ENCODE measurements around the gene ATP5F1D.

ATP5F1D gene

DNA sequence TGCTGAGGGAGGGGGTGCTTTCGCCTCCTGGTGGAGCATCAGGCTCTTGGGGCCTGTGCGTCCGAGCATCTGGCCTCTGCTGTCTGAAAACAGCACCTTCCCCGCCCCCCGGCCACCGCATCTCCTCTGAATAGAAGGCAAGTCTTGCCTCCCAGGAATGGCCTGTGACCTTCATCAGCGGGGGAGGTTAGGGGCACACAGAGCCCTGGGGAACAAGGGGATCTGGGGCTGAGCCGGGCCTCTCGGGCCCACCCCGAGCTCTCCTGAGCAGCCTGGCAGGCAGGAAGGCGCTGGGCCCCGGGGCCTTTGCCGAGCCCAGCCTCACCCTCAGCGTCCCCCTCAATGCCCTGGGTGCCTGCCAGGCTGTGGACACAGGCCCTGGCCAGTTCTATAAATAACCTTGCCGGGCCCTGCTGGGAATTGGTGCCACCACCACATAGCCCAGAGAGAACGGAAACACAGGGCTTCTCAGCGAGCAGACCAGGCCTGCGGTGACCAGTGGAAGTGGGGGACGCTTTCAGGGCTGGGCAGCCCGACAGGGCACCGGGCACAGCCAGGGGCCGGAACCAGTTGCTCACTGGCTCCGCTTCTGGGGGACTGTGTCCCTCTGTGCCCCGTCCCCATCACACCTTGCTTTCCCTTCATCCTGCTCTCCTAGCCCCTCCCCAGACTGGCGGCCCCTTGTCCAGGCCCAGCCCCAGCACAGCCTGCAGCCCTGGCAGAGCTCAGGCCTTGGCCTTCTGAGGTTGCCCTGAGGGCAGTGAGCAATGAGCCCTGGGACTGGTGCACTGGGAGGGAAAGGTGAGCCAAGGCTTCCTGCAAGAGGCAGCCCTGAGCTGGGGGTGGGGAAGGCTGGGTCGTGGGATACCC lies 26.5 kb upstream of the ATP5F1D start:
- ATAC-seq (replicated peaks) (no peak), DNase-seq (no peak)
- H3K4me1 Mint-ChIP-seq (ENCODE audit: low read depth in 2 of 2), result peaks cover 19 to 27% of the 10 kb centered on the region in 2 donors
- H3K27me3 Mint-ChIP-seq, result no peaks in the 10 kb centered on the region
- peaks cover 31% of the 10 kb centered on the region for H3K36me3 Mint-ChIP-seq (ENCODE audit: insufficient read depth)
- peak overlapping the region in 1 of 2 donors; percentile 51 for H3K27ac Mint-ChIP-seq
- no peaks in the 10 kb centered on the region for H3K9me3 Mint-ChIP-seq
- H3K4me3 Mint-ChIP-seq, result no peak overlapping the region

DNA sequence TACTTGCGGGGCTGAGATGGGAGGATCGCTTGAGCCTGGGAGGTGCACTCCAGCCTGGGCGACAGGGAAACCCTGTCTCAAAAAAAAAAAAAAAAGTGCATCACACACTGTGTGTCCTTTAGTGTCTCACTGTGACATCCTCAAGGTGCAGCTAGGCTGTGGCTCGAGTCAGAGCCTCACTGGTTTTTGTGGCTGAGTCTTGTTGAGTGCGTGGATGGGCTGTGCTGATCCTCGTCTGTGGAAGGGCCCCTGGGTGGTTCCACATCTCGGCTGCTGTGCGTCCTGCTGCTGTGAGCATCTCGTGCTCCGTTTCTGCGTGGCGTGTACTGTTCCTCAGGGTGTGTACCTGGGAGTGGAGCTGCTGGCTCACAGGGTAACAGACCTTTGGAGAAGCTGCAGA lies 24.8 kb upstream of the ATP5F1D start:
- H3K36me3 Mint-ChIP-seq (ENCODE audit: insufficient read depth), result peaks cover 34% of the 10 kb centered on the region
- no peaks in the 10 kb centered on the region for H3K9me3 Mint-ChIP-seq
- no peak overlapping the region for H3K27ac Mint-ChIP-seq
- no peak for DNase-seq
- H3K4me3 Mint-ChIP-seq, result no peak overlapping the region
- H3K27me3 Mint-ChIP-seq, result no peaks in the 10 kb centered on the region
- H3K4me1 Mint-ChIP-seq (ENCODE audit: low read depth in 2 of 2), result peaks cover 16 to 17% of the 10 kb centered on the region in 2 donors
- ATAC-seq (replicated peaks), result no peak

DNA sequence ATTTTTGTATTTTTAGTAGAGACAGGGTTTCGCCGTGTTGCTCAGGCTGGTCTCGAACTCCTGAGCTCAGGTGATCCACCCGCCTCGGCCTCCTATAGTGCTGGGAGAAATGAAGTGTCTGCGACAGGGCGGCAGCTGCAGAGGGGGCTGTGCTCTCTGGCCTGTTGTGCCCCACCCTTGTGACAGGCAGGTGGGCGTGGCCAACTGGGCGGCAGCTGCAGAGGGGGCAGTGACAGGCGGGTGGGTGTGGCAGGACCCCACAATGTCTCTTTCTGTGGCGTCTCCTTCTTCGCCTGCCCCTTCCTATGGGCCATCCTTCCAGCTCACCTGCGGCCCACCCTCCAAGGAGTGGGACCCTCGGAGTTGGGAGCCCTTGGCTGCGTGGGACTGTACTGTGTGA lies 24.2 kb upstream of the ATP5F1D start:
- H3K36me3 Mint-ChIP-seq (ENCODE audit: insufficient read depth), result peaks cover 32% of the 10 kb centered on the region
- H3K4me1 Mint-ChIP-seq (ENCODE audit: low read depth in 2 of 2), result peaks cover 15 to 17% of the 10 kb centered on the region in 2 donors
- no peak for ATAC-seq (replicated peaks)
- no peak overlapping the region for H3K4me3 Mint-ChIP-seq
- DNase-seq, result no peak
- H3K27me3 Mint-ChIP-seq, result no peaks in the 10 kb centered on the region
- peak overlapping the region in 1 of 2 donors; percentile 41 for H3K27ac Mint-ChIP-seq
- no peaks in the 10 kb centered on the region for H3K9me3 Mint-ChIP-seq

- H3K27ac Mint-ChIP-seq, result no peak overlapping the region
- H3K36me3 Mint-ChIP-seq (ENCODE audit: insufficient read depth), result peaks cover 24% of the 10 kb centered on the region
- DNase-seq (no peak), ATAC-seq (replicated peaks) (no peak)
- no peaks in the 10 kb centered on the region for H3K27me3 Mint-ChIP-seq
- H3K4me3 Mint-ChIP-seq, result no peak overlapping the region
- H3K4me1 Mint-ChIP-seq (ENCODE audit: low read depth in 2 of 2), result peaks cover 5 to 7% of the 10 kb centered on the region in 2 donors
- no peaks in the 10 kb centered on the region for H3K9me3 Mint-ChIP-seq
Measured at GRCh38 chr19:1218751-1219567, 22.6 kb upstream of the ATP5F1D start.

GRCh38 chr19:1219786-1220476 lies 21.6 kb upstream of the ATP5F1D start:
- ATAC-seq (replicated peaks) (no peak), DNase-seq (no peak)
- Mint-ChIP-seq H3K4me3 (no peak overlapping the region), H3K9me3 (no peaks in the 10 kb centered on the region), H3K36me3 (ENCODE audit: insufficient read depth) (peaks cover 21% of the 10 kb centered on the region), H3K27me3 (no peaks in the 10 kb centered on the region), H3K4me1 (ENCODE audit: low read depth in 2 of 2) (peaks cover 3 to 4% of the 10 kb centered on the region in 2 donors), H3K27ac (no peak overlapping the region)

DNA sequence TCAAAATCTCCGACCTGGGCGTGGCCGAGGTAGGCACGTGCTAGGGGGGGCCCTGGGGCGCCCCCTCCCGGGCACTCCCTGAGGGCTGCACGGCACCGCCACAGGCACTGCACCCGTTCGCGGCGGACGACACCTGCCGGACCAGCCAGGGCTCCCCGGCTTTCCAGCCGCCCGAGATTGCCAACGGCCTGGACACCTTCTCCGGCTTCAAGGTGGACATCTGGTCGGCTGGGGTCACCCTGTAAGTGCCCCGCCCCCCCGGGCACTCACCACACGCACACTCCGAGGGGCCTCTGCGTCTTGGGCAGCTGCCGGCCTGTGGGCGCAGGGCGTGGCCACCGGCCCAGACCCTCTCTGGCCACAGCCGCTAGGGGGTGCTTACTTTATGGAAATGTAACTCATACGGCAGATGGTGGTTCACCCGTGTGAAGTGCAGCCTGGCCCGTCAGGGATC lies 21.0 kb upstream of the ATP5F1D start:
- Mint-ChIP-seq H3K36me3 (ENCODE audit: insufficient read depth) (peaks cover 22% of the 10 kb centered on the region), H3K9me3 (no peaks in the 10 kb centered on the region), H3K27ac (peak overlapping the region in 1 of 2 donors; percentile 41), H3K4me3 (no peak overlapping the region), H3K4me1 (ENCODE audit: low read depth in 2 of 2) (peaks cover 3 to 4% of the 10 kb centered on the region in 2 donors), H3K27me3 (no peaks in the 10 kb centered on the region)
- DNase-seq (no peak), ATAC-seq (replicated peaks) (no peak)

- no peak for DNase-seq
- ATAC-seq (replicated peaks), result no peak
- H3K4me1 Mint-ChIP-seq (ENCODE audit: low read depth in 2 of 2), result peaks cover 2 to 3% of the 10 kb centered on the region in 2 donors
- H3K4me3 Mint-ChIP-seq, result no peak overlapping the region
- peaks cover 22% of the 10 kb centered on the region for H3K36me3 Mint-ChIP-seq (ENCODE audit: insufficient read depth)
- no peaks in the 10 kb centered on the region for H3K27me3 Mint-ChIP-seq
- H3K9me3 Mint-ChIP-seq, result no peaks in the 10 kb centered on the region
- peak overlapping the region in 1 of 2 donors; percentile 41 for H3K27ac Mint-ChIP-seq
Measured at GRCh38 chr19:1220976-1221903, 20.3 kb upstream of the ATP5F1D start.

GRCh38 chr19:1221904-1222255 lies 19.7 kb upstream of the ATP5F1D start:
- ATAC-seq (replicated peaks) (no peak), DNase-seq (no peak)
- no peaks in the 10 kb centered on the region for H3K27me3 Mint-ChIP-seq
- H3K4me3 Mint-ChIP-seq, result no peak overlapping the region
- H3K9me3 Mint-ChIP-seq, result no peaks in the 10 kb centered on the region
- no peak overlapping the region for H3K27ac Mint-ChIP-seq
- H3K36me3 Mint-ChIP-seq (ENCODE audit: insufficient read depth), result peaks cover 18% of the 10 kb centered on the region
- H3K4me1 Mint-ChIP-seq (ENCODE audit: low read depth in 2 of 2), result peaks cover 2 to 3% of the 10 kb centered on the region in 2 donors

DNA sequence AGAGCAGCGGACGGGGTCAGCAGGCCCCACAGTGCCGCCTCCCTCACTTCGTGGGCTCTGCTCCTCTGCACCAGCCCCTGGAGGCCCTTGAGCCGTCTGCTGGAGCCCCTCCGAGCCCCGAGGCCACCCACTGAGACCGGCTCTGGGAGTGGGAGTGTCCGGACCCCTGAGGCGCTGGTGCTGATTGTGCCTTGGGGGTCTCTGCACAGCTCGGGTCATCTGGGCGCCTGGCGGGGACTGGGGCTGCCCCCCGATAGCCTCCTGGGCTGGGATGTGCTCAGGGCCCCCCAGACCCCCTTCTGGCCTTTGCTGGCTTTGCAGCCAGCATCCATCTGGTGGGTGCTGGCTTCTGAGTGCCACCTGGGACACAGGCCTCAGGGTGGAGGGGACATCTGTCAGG lies 19.2 kb upstream of the ATP5F1D start:
- Mint-ChIP-seq H3K4me3 (no peak overlapping the region), H3K27ac (no peak overlapping the region), H3K9me3 (no peaks in the 10 kb centered on the region), H3K4me1 (ENCODE audit: low read depth in 2 of 2) (peaks cover 0 to 2% of the 10 kb centered on the region in 2 donors), H3K27me3 (no peaks in the 10 kb centered on the region), H3K36me3 (ENCODE audit: insufficient read depth) (peaks cover 13% of the 10 kb centered on the region)
- DNase-seq (no peak), ATAC-seq (replicated peaks) (no peak)

DNA sequence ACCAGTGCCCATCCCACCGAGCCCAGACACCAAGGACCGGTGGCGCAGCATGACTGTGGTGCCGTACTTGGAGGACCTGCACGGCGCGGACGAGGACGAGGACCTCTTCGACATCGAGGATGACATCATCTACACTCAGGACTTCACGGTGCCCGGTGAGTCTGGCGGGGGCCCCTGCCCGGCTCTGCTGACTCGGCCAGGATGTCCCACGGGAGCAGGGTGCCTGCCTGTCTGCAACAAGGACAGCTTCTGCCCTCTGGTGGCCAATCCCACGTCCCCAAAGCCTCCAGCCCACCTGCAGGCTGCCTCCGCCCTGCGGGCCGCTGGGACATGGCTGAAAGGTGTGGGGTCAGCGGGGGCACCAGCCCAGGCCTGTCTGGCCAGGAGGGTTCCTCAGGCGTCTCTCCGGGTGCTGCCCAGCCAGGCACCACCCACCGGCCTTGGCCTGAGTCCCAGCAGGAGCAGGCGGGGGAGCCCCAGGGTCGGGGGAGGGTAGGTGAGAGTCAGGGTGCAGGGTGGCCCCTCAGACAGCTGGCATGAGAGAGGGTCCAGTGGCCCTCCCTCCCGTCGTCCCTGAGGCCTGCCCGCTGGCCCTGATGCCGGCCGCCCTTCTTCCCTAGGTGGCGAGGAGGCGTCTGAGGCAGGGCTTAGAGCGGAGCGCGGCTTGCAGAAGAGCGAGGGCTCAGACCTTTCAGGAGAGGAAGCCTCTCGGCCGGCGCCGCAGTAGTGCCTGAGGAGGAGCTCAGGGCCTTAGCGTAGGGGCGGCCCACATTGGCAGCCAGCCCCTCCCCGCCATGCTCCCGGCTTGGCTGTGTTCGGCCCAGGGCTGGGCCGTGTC lies 18.3 kb upstream of the ATP5F1D start:
- DNase-seq, result no peak
- no peaks in the 10 kb centered on the region for H3K27me3 Mint-ChIP-seq
- peaks cover 16% of the 10 kb centered on the region for H3K36me3 Mint-ChIP-seq (ENCODE audit: insufficient read depth)
- ATAC-seq (replicated peaks), result no peak
- no peak overlapping the region for H3K4me3 Mint-ChIP-seq
- no peak overlapping the region for H3K27ac Mint-ChIP-seq
- H3K9me3 Mint-ChIP-seq, result no peaks in the 10 kb centered on the region
- H3K4me1 Mint-ChIP-seq (ENCODE audit: low read depth in 2 of 2), result peaks cover 0 to under 1% of the 10 kb centered on the region in 2 donors

GRCh38 chr19:1224047-1224825 lies 17.3 kb upstream of the ATP5F1D start:
- Mint-ChIP-seq H3K27me3 (no peaks in the 10 kb centered on the region), H3K4me1 (ENCODE audit: low read depth in 2 of 2) (no peaks in the 10 kb centered on the region), H3K36me3 (ENCODE audit: insufficient read depth) (peaks cover 16% of the 10 kb centered on the region), H3K4me3 (no peak overlapping the region), H3K27ac (no peak overlapping the region), H3K9me3 (no peaks in the 10 kb centered on the region)
- DNase-seq (no peak), ATAC-seq (replicated peaks) (no peak)
